Epithelial cell of prostate (primary cell): Measurements from ENCODE around the gene SPEG.
"Not testable (repeated sequence)": the region's sequence is repeated elsewhere in the genome, so short reads cannot be mapped to it uniquely, and the experiment has no call there.

ENCODE experiments used
- DNase-seq: peaks from one replicate; pipeline ENCODE4 v3.0.0-alpha.2; 2011; ENCODE audit warnings: low read depth, low spot score
- H3K27ac ChIP-seq: fragments of 450-650 bp; 2 replicates; pipeline ENCODE4 v1.5.1; 2017; ENCODE audit warnings: mild to moderate bottlenecking

SPEG gene

DNA sequence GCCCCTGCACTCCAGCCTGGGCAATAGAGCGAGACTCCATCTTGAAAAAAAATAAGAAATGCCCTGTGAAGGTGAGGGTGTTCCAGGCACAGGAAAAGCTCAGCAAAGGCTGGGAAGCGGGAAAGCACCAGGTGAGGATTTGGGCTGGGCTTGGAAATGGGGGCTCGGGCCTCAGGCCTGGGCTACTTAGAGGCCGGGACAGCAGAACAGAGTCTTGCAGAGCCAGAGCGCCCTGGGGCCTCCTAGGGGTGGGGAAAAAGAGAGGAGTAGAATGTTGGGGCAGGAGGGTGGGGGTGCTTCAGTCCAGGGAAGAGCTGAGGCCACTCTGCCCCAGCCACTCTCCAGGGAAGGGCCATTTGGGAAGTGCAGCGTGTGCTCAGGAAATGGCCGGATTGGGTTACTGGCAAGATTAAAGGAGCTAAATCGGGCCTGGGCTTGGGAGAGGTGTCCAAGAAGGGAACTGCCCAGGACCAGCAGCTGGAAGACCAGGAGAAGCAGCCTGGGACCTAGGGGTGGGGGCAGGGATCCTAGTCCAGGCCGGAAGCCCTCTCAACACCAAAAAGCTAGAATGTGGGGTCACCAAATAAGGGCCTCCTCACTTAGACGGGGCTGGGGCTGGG is 30.2 kb upstream of the SPEG start:
- no peak overlapping the region for H3K27ac ChIP-seq
- DNase-seq: no peak

DNA sequence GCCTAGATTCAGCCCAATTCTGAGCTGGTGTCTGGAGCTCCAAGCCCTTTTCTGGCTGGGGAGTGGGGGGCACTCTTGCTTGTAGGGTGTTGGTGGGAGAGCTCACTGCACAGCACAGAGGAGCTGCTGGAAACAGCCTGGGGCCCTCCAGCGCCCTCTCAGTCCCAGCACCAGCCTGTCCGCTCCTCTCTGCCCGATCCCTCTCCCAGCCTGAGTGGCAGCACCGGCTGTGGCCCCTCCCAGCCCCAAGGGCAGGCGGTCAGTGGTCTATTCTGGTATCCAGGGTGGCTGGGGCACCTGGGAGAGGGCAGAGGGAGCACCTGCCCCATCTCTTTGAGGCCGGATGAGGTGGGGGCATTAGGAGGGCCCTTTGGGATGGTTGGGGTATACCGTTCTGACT is 29.7 kb upstream of the SPEG start:
- no peak for DNase-seq
- H3K27ac ChIP-seq: no peak overlapping the region

DNA sequence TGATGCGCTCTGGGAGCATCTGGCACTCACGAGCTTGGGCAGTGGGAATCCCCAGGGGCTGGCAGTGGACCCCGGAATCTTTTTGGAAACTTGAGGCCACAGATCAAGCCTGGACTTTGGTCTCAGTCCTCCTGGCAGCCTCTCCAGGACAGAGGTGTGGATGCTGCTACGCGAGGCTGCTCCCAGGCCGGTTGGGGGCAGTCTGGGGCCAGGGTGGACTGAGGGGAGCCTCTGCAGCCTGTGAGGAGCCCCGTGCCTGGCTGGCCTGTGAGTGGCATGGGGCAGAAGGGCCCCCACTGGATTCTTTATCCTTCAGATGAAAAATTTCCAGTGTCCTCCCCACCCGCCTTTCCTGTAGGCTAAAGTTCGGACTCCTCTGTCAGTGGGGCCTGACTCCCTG is 29.2 kb upstream of the SPEG start:
- no peak overlapping the region for H3K27ac ChIP-seq
- DNase-seq: no peak

DNA sequence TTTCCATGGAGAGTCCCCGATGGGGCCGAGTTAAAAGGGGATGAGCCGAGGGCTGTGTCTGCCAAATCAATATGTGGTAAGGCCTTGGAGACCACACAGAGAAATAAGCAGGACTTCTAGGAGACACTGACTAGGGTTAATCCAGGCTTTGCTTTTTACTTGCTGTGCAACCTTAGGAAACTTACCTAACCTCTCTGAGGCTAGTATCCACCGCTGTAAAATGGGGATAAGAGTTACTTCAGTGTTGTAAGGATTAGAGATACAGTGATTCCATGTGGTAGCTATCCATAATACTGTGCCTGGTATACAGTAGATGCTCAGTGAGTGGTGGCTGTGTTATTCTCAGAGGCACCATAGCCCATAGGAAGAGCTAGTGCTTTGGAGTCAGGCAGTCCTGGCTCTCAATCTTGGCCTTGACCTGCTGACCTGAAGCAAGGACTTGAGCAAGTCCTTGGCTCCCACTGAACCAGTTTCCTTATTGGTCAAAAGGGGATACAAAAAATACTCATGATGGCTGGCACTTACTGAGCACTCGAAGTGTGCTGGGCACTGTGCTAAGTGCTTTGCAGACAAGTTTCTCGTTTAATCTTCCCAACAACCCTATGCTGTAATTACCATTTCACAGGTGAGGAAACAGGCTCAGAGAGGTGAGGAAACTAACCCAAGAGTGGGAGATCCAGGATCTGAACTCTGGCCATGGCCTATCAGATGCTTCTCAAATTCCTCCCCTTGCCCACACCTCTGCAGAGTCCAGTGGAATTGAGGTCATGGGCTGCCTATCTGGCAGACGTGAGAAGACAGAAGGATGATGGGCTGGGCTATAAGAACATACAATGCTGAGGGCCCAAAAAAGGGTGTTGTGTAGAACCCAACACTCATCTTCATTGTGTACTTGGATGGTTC is 28.4 kb upstream of the SPEG start:
- H3K27ac ChIP-seq: no peak overlapping the region
- DNase-seq: no peak

DNA sequence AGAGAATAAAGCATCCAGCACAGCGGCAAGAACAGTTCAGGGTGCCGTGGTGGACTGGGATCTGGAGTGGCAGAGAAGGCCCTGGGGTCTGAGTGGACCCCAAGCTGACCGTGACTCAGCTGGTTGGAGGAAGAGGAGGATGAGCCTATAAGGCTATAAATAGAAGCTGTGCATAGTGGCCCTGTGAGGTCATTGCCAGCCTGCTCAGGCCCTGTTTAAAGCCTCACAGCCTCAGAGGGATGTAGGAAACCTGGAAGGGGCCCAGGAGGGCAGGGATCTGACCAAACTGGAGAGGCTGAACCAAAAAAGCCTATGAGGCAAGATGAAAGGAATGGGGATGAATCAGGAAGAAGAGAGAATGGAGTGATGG is 27.8 kb upstream of the SPEG start:
- no peak for DNase-seq
- H3K27ac ChIP-seq: no peak overlapping the region

DNA sequence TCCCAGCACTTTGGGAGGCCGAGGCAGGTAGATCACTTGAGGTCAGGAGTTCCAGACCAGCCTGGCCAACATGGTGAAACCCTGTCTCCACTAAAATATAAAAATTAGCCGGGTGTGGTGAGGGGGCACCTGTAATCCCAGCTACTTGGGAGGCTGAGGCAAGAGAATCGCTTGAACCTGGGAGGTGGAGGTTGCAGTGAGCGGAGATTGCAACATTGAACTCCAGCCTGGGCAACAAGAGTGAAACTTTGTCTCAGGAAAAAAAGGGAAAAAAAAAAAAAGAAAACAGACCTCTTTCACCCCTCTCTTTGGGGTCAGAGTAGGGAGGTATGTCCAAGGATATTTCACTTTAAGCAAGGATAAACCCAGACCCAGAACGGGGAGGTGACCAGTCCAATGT is 27.3 kb upstream of the SPEG start:
- not testable (repeated sequence) for H3K27ac ChIP-seq, DNase-seq

DNA sequence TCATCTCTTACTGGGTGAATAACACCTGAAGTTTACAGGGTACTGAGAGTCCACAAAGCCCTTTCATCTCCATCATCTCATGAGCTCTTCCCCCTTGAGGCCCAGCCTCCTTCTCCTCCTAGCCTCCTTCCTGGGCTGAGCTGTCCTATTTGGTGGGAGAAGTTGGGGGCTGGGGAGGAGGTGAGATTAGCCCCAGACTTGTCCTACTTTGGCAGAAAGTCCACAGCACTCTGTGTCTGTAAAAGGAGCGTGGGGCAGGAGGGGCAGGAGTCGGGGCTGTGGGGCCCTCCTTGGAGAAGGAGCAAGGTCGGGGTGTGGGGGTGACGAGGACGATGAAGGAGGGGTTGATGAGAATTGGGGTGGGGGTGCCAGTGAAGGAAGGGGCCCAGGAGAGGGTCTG is 26.4 kb upstream of the SPEG start:
- DNase-seq: no peak
- no peak overlapping the region for H3K27ac ChIP-seq

DNA sequence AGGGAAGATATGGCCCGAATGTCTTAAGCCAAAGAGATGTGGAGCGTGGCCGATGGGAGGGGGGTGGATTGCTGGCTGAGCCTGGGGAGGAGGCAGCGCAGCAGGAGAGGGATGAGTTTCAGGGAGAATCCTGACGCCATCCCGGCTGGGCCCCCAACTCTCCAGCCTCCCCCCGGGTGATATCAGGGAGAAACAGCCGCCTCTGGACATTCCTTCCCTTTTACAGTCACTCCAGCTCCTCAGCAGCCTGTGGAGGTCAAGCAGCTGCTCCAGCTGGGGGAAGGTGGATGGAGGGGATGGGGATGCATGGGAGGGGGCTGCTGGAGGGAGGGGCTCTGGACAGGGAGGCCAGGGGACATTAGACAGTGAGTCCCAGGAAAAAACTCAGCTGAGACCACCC is 26.0 kb upstream of the SPEG start:
- no peak overlapping the region for H3K27ac ChIP-seq
- no peak for DNase-seq

DNA sequence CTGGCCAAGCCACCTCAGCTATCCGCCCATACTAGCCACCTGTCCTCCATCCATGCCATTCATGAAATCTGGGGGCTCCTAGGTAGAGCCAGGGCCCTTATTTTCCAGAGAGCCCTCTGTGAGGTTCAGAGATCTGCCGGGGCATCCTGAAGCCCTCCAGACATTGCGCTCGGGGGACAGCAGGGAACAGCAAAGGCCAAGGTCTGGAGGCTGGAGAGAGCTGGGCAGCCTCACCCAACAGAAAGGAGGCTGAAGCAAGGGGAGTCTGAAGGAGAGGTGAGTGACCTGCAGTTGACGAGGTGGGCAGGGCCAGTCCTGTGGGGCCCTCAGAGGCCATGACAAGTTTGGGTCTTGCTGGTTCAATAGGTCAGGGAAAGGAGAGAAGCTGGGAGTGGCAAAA is 25.0 kb upstream of the SPEG start:
- H3K27ac ChIP-seq: no peak overlapping the region
- DNase-seq: no peak

DNA sequence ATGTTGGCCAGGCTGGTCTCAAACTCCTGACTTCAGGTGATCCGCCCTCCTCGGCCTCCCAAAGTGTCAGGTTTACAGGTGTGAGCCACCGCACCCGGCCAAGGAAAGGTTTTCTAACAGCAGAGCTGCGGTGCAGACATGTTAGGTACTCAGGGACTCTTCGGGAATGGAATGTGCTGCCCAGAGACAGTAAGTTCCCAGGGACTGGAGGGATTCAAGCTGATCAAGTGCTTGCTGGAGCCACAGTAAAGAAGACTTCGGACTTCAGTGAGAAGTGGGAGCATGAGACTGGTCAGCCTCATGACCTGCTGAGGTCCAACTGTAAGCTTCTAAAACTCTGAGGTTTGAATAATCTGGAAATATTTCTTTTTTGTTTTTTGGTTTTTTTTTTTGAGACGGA is 24.3 kb upstream of the SPEG start:
- DNase-seq: no peak
- no peak overlapping the region for H3K27ac ChIP-seq

DNA sequence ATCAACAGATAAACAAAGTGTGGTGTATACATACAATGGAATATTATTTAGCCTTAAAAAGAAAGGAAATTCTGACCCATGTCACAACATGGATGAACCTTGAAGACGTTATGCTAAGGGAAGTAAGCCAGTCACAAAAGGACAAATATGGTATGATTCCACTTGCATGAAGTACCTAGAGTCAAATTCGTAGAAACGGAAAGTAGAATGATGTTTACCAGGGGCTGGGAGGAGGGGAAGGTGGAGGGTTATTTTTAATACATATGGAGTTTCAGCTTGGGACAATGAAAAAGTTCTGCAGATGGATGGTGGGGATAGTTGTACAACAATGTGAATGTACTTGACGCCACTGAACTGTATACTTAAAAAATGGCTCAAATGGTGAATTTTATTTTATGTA is 19.8 kb upstream of the SPEG start:
- H3K27ac ChIP-seq: no peak overlapping the region
- no peak for DNase-seq

DNA sequence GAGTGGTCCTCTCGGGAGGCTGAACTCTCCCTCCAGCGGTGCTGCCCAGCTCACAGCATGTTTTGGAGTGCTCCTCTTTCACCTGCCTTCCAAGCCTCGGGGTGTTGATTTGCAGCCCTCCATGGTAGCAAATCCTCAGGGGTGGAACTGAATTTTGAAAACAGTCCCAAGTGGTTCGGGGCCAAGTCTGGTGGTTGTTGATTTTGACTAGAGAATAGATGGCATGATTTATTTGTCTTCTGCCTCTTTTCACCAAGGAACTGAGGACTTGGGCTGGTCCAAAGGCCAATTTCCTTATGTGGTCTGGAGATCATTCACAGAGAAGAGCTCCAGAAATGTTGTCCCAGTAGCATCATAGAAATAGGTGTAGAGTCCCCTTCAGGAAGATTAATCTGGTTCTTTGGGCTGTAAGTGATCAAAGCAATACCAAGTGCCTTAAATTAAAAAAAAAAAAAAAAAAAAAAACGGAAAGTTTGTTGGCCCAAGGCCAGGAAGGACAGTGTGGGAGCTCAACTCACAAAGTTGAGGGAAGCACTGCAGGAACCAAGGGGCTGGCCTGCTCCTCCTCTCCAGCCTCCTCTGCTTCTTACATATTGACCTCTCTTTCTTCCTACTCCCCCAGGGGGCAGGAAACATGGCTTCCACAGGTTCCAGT is 18.9 kb upstream of the SPEG start:
- no peak overlapping the region for H3K27ac ChIP-seq
- DNase-seq: no peak

DNA sequence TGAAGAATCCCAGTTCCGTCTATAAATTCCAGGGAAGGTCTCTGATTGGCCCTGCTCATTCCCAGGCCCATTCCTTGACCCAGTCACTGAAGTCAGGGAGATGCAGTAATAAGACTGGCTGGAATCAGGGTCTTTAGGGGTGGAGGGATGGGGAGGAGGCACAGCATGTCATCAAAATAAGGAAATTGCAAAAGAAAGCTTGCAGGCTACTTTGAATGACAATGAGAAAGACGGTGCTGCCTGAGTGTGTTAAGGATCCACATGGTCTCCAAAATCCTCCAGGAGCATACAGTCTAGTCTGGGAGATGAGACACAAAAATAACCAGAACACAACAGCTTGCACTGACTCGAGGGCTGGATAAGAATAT is 18.4 kb upstream of the SPEG start:
- no peak for DNase-seq
- no peak overlapping the region for H3K27ac ChIP-seq

DNA sequence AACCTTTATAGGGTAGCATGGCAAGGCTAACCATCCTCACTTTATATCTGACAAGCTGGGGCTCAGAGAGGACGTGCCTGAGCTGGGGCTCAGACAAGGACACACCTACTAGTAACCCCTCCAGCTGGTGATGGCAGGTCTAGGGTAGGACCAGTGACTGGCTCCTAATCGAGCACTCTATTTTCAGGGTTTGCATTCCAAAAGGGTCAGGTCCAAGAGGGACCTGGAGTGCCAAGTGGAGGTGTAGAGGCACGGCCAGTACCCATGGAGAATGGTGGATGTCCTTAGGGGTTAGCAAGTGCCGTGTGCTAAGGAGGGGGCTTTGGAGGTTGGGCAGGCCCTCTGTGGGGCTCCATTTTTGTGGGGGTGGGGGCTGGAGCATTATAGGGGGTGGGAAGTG is 17.7 kb upstream of the SPEG start:
- no peak for DNase-seq
- H3K27ac ChIP-seq: no peak overlapping the region

DNA sequence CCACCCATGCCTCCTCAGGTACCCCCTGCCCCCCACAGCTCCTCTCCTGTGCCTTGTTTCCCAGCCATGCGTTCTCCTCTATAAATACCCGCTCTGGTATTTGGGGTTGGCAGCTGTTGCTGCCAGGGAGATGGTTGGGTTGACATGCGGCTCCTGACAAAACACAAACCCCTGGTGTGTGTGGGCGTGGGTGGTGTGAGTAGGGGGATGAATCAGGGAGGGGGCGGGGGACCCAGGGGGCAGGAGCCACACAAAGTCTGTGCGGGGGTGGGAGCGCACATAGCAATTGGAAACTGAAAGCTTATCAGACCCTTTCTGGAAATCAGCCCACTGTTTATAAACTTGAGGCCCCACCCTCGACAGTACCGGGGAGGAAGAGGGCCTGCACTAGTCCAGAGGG is 17.3 kb upstream of the SPEG start:
- no peak for DNase-seq
- no peak overlapping the region for H3K27ac ChIP-seq

DNA sequence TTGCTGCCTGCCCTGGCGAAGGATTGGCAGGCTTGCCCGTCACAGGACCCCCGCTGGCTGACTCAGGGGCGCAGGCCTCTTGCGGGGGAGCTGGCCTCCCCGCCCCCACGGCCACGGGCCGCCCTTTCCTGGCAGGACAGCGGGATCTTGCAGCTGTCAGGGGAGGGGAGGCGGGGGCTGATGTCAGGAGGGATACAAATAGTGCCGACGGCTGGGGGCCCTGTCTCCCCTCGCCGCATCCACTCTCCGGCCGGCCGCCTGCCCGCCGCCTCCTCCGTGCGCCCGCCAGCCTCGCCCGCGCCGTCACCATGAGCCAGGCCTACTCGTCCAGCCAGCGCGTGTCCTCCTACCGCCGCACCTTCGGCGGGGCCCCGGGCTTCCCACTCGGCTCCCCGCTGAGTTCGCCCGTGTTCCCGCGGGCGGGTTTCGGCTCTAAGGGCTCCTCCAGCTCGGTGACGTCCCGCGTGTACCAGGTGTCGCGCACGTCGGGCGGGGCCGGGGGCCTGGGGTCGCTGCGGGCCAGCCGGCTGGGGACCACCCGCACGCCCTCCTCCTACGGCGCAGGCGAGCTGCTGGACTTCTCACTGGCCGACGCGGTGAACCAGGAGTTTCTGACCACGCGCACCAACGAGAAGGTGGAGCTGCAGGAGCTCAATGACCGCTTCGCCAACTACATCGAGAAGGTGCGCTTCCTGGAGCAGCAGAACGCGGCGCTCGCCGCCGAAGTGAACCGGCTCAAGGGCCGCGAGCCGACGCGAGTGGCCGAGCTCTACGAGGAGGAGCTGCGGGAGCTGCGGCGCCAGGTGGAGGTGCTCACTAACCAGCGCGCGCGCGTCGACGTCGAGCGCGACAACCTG is 16.3 kb upstream of the SPEG start, which contains the start of gene DES:
Gene DES (plus strand): TSS at position 223 of the 857 bp plus-strand sequence. CDS start 86 bp downstream, at position 309.
- DNase-seq: no peak
- no peak within 1 kb of the TSS for H3K27ac ChIP-seq

DNA sequence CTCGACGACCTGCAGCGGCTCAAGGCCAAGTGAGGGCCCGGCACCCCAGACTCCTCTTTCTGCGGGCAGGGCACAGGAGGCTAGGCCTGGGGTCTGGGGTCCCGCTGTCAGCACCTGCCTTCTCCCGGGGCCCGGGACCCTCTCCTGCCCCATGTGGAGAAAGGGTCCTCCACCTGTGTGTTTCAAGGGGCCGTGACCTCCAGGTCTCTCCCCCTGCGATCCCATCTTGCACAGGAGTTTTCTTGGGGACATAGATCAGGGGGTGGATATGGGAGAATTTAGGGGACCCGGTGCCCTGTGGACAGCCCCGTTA is 15.7 kb upstream of the SPEG start:
- H3K27ac ChIP-seq: no peak overlapping the region
- no peak for DNase-seq

DNA sequence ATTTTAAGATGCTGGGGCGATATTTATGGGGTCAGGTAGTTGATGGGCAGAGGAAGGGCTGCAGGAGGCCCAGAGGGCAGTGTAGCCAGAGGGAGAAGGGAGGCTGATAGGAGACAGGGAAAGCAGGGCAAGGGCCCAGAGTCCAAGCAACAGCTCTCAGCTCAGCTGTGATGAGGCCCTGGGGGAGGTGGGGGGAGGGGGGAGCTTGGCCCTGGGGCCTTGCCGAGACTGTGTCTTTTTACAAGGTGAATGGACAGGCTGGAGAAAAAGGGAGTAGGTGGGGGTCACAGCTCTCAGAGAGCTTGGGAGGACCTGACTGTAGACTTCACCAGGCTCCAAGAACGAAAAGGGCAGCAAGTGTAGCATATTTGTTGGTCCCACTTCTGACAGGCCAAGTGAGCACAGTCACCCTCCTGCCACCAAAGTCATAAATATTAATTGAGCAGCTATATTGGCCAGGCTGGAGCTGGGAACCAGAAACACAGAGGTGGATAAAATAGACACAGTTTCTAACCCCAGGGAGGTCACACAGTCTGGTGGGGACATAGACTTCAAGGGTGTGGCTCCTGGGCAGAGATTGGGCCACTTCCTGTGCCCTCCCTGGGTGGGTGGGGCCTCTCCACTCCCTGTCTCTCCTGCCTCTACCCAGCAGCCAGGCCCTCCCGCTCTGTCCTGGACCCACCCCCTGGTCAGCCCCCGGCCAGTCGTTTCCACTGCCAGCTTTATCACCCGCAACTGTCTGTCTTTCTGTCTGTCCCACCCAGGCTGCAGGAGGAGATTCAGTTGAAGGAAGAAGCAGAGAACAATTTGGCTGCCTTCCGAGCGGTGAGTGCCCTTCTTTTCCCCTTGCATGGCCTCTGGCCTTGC is 15.1 kb upstream of the SPEG start:
- no peak overlapping the region for H3K27ac ChIP-seq
- no peak for DNase-seq

DNA sequence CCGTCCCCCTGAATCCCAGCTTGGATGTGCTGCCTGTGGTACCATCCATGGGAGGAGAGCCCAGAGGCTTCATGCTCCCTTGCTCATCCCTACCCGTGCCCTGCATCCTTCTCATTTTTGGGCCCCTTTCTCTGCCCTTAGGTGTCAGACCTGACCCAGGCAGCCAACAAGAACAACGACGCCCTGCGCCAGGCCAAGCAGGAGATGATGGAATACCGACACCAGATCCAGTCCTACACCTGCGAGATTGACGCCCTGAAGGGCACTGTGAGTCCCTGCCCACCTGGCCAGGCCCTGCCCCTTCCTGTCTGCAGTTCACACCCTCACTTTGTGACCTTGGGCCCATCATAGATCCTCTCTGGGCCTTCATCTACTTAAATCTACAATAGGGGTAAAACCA is 14.0 kb upstream of the SPEG start:
- no peak overlapping the region for H3K27ac ChIP-seq
- no peak for DNase-seq

DNA sequence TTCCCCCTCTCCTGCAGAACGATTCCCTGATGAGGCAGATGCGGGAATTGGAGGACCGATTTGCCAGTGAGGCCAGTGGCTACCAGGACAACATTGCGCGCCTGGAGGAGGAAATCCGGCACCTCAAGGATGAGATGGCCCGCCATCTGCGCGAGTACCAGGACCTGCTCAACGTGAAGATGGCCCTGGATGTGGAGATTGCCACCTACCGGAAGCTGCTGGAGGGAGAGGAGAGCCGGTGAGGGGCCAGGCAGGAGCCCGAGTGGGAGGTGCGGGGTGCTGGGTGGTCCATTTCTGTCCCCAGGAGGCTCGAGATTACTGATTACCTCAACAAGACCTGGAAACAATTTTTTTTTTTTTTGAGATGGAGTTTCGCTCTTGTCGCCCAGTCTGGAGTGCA is 13.3 kb upstream of the SPEG start:
- DNase-seq: no peak

More for the DNA sequence above, 13.3 kb upstream of the SPEG start:
- H3K27ac ChIP-seq: no peak overlapping the region
